H1 (cell line): Measurements from ENCODE around the gene ZNF273. TPM values are rescaled to one million over a fixed set of nuclear protein-coding genes. Genes with fewer than 3 reads are reported as not detected.

Experiments used
- ATF2 ChIP-seq: IDR thresholded peaks from 2 replicates; pipeline ENCODE4 v1.6.1; 2012; ENCODE audit warnings: low read length, inconsistent platforms
- BRCA1 ChIP-seq: IDR thresholded peaks from 2 replicates; pipeline ENCODE4 v1.6.1; 2012; ENCODE audit warnings: low read depth, low read length, improper control_type of control experiment
- NANOG ChIP-seq: IDR thresholded peaks from 2 replicates; pipeline ENCODE4 v1.6.1; 2011; ENCODE audit warnings: low read length, low read depth, mild to moderate bottlenecking, inconsistent platforms; ENCODE audit not compliant: insufficient read depth, poor library complexity, severe bottlenecking
- RAD21 ChIP-seq, 2 experiments: IDR thresholded peaks in 1 of 2; conservative IDR thresholded peaks in 1 of 2; 2 replicates each; pipeline ENCODE4 v1.6.1; 2011; ENCODE audit warnings: low read depth in 2 of 2, low read length in 2 of 2, improper control_type of control experiment in 1 of 2, inconsistent platforms in 1 of 2, mild to moderate bottlenecking in 1 of 2, moderate library complexity in 1 of 2
- RXRA ChIP-seq: IDR thresholded peaks from 2 replicates; pipeline ENCODE4 v1.6.1; 2011; ENCODE audit warnings: low read depth, mild to moderate bottlenecking, low read length, moderate library complexity; ENCODE audit not compliant: insufficient read depth
- SAP30 ChIP-seq: fragments of 300-600 bp; sonication (generic); IDR thresholded peaks from 2 replicates; pipeline ENCODE4 v1.7.1; 2012; ENCODE audit warnings: low read length, moderate library complexity, mild to moderate bottlenecking, inconsistent platforms; ENCODE audit not compliant: insufficient read depth, insufficient replicate concordance
- SIX5 ChIP-seq: IDR thresholded peaks from 2 replicates; pipeline ENCODE4 v1.6.1; 2011; ENCODE audit warnings: mild to moderate bottlenecking, low read depth, low read length
- SP1 ChIP-seq: IDR thresholded peaks from 2 replicates; pipeline ENCODE4 v1.6.1; 2011; ENCODE audit warnings: low read depth, low read length
- SP4 ChIP-seq: IDR thresholded peaks from 2 replicates; pipeline ENCODE4 v1.6.1; 2012; ENCODE audit warnings: low read length, inconsistent platforms
- YY1 ChIP-seq: IDR thresholded peaks from 2 replicates; pipeline ENCODE4 v1.6.1; 2011; ENCODE audit warnings: low read depth, mild to moderate bottlenecking, low read length
- ZNF274 ChIP-seq: IDR thresholded peaks from 2 replicates; pipeline ENCODE4 v1.7.0; 2012; ENCODE audit warnings: low read length, borderline replicate concordance; ENCODE audit errors: extremely low read depth
- polyA plus RNA-seq, 7 experiments: library from polyadenylated mRNA; depleted of rRNA in 3 of 7; stranded (reverse) in 5 of 7; unstranded in 2 of 7; fragments of >200 nt in 5 of 7; fragments of 200-250 nt in 2 of 7; gene quantifications; 1 replicate in 5 of 7; 2 replicates in 1 of 7; 4 replicates in 1 of 7; pipeline versions ENCODE4 v1.2.1 to v1.2.3, GENCODE V29; 2011 to 2013; ENCODE audit warnings: missing spikeins in 2 of 7, mixed read lengths in 2 of 7
- total RNA-seq: library from RNA; stranded (reverse); fragmentation: NEBNext Ultra II Directional; extraction: Animal tissue kit (Norgen Biotek cat#: 25700); gene quantifications from 2 replicates; pipeline ENCODE4 v1.2.1, GENCODE V29; 2021

ZNF273 gene
- total and polyA plus RNA-seq, 2 of the 8 experiments (the other 6 are each of a cell fraction or from before 2014, with no cell fraction given), result 6.2 to 23.2 TPM

GRCh38 chr7:64902806-64903721, at the start of gene ZNF273 (continued):
- TF ChIP-seq NANOG, result no peak
- TF ChIP-seq SP1, result peak; percentile 74
- TF ChIP-seq SAP30, result peak; percentile 65
- TF ChIP-seq YY1, result peak; percentile 69; the same call in 1 of the 2 replicates
- no peak for TF ChIP-seq BRCA1
- TF ChIP-seq ZNF274, result no peak
- no peak for TF ChIP-seq SP4
- no peak for TF ChIP-seq ATF2
- no peak for TF ChIP-seq RXRA
- no peak for TF ChIP-seq RAD21 (IDR thresholded peaks at IDR 0.05 in 1 of 2, conservative IDR thresholded peaks at IDR 0.05 in 1 of 2; ENCODE audit: low read depth in 2 of 2, low read length in 2 of 2)
- TF ChIP-seq SIX5, result no peak
